CD14-positive monocyte (primary cell): ENCODE data around the gene RSPH3. TPM values are rescaled to one million over a fixed set of nuclear protein-coding genes. Genes with fewer than 3 reads are reported as not detected.

ENCODE experiments used
- DNase-seq, 3 donors: peaks; one replicate each; pipeline ENCODE4 v3.0.0-alpha.2; 2011 to 2022
- H2AFZ ChIP-seq: 2 replicates; pipeline ENCODE4 v1.6.0; 2012; ENCODE audit warnings: mild to moderate bottlenecking, low read depth, low read length, inconsistent platforms; ENCODE audit not compliant: insufficient read depth, poor library complexity, severe bottlenecking
- H3K27ac ChIP-seq, 2 donors: 1 replicate in 1 of 2; 2 replicates in 1 of 2; pipeline ENCODE4 v1.5.1; 2012 to 2013; ENCODE audit warnings: low read length in 2 of 2, control low read depth in 1 of 2, inconsistent platforms in 1 of 2, low read depth in 1 of 2, mild to moderate bottlenecking in 1 of 2
- H3K27me3 ChIP-seq, 2 donors: one replicate each; pipeline versions ENCODE4 v1.6.0 to v1.6.1; 2011 to 2013; ENCODE audit warnings: low read length in 2 of 2; ENCODE audit not compliant: control insufficient read depth in 2 of 2, insufficient read depth in 2 of 2
- H3K36me3 ChIP-seq, 2 donors: replicated peaks in 1 of 2; 1 replicate in 1 of 2; 2 replicates in 1 of 2; pipeline versions ENCODE4 v1.5.1 to v1.6.1; 2012 to 2013; ENCODE audit warnings: low read length in 2 of 2, control low read depth in 1 of 2, inconsistent platforms in 1 of 2, mild to moderate bottlenecking in 1 of 2; ENCODE audit not compliant: insufficient read depth in 2 of 2, control insufficient read depth in 1 of 2
- H3K4me1 ChIP-seq, 2 donors: 1 replicate in 1 of 2; 2 replicates in 1 of 2; pipeline versions ENCODE4 v1.5.1 to v1.6.1; 2012 to 2013; ENCODE audit warnings: low read length in 2 of 2, control low read depth in 1 of 2, inconsistent platforms in 1 of 2, mild to moderate bottlenecking in 1 of 2, moderate library complexity in 1 of 2; ENCODE audit not compliant: insufficient read depth in 2 of 2, control insufficient read depth in 1 of 2
- H3K4me2 ChIP-seq: replicated peaks from 2 replicates; pipeline ENCODE3; 2012; ENCODE audit warnings: low read length, moderate library complexity, mild to moderate bottlenecking; ENCODE audit not compliant: poor library complexity, severe bottlenecking; ENCODE audit errors: extremely low read depth
- H3K4me3 ChIP-seq, 3 experiments: fragments of 200-600 bp in 1 of 3; sonication (generic) in 1 of 3; replicated peaks in 1 of 3; 1 replicate in 2 of 3; 2 replicates in 1 of 3; pipeline ENCODE4 v1.5.1; 2011 to 2013; ENCODE audit warnings: low read length in 3 of 3, mild to moderate bottlenecking in 3 of 3, control low read depth in 2 of 3, low read depth in 2 of 3, inconsistent platforms in 1 of 3, moderate library complexity in 1 of 3
- H3K79me2 ChIP-seq: 2 replicates; pipeline ENCODE4 v1.6.0; 2012; ENCODE audit warnings: mild to moderate bottlenecking, control low read depth, inconsistent platforms, low read length, moderate library complexity; ENCODE audit not compliant: insufficient read depth
- H3K9ac ChIP-seq: 2 replicates; pipeline ENCODE4 v1.6.0; 2017; ENCODE audit warnings: low read length, mild to moderate bottlenecking; ENCODE audit not compliant: insufficient read depth, poor library complexity, severe bottlenecking
- H3K9me3 ChIP-seq, 2 donors: replicated peaks in 1 of 2; 1 replicate in 1 of 2; 2 replicates in 1 of 2; pipeline versions ENCODE4 v1.5.1 to v1.6.1; 2012 to 2013; ENCODE audit warnings: low read length in 2 of 2, control low read depth in 1 of 2; ENCODE audit not compliant: control insufficient read depth in 1 of 2, insufficient read depth in 1 of 2
- H4K20me1 ChIP-seq: 2 replicates; pipeline ENCODE4 v1.6.0; 2012; ENCODE audit warnings: mild to moderate bottlenecking, low read length, control low read depth, moderate library complexity; ENCODE audit not compliant: insufficient read depth
- H3K27ac Mint-ChIP-seq, 7 donors: one replicate each; pipeline ENCODE4 v1.8.0; 2020; ENCODE audit warnings: mild to moderate bottlenecking in 7 of 7, mixed read lengths in 7 of 7, moderate library complexity in 6 of 7, inconsistent platforms in 2 of 7
- H3K27me3 Mint-ChIP-seq, 3 donors: one replicate each; pipeline ENCODE4 v1.8.0; 2021 to 2022; ENCODE audit warnings: low read depth in 3 of 3, mild to moderate bottlenecking in 3 of 3, mixed read lengths in 3 of 3, moderate library complexity in 3 of 3, inconsistent platforms in 1 of 3
- H3K36me3 Mint-ChIP-seq, 2 donors: one replicate each; pipeline ENCODE4 v1.8.0; 2020; ENCODE audit warnings: mixed read lengths in 2 of 2, inconsistent platforms in 1 of 2, mild to moderate bottlenecking in 1 of 2
- H3K4me1 Mint-ChIP-seq: one replicate; pipeline ENCODE4 v1.8.0; 2020; ENCODE audit warnings: mild to moderate bottlenecking, mixed read lengths
- H3K4me3 Mint-ChIP-seq, 2 donors: one replicate each; pipeline ENCODE4 v1.8.0; 2020; ENCODE audit warnings: mild to moderate bottlenecking in 2 of 2, mixed read lengths in 2 of 2, moderate library complexity in 1 of 2
- H3K9me3 Mint-ChIP-seq, 7 donors: one replicate each; pipeline ENCODE4 v1.8.0; 2020 to 2022; ENCODE audit warnings: mixed read lengths in 7 of 7, mild to moderate bottlenecking in 6 of 7, moderate library complexity in 6 of 7, inconsistent platforms in 2 of 7
- WGBS: methylation state at CpG from one replicate; pipeline ENCODE4 v1.1.5; 2013; ENCODE audit warnings: missing lambda C conversion rate; ENCODE audit not compliant: insufficient coverage; 5-methylcytosine and 5-hydroxymethylcytosine counted together
- intact Hi-C, 2 donors: fragments of 100-400 bp; cut with micrococcal nuclease; formaldehyde crosslinking; loops; one replicate each; pipeline versions ENCODE4 v1.15.0 to v1.15.1; 2023
- polyA plus RNA-seq, 3 donors: library from polyadenylated mRNA; depleted of rRNA in 1 of 3; unstranded in 2 of 3; stranded (reverse) in 1 of 3; fragments of 300-500 nt in 2 of 3; fragments of >200 nt in 1 of 3; fragmentation: Illumina TruSeq in 2 of 3; gene quantifications; 1 replicate in 2 of 3; 2 replicates in 1 of 3; pipeline ENCODE4 v1.2.3, GENCODE V29; 2012 to 2021
- TF ChIP-seq, protein P1 (sequence below): fragments of 200-600 bp; IDR thresholded peaks from one replicate; pipeline ENCODE4 v1.8.0; 2022; ENCODE audit warnings: antibody characterized with exemption, mild to moderate bottlenecking

The RSPH3 gene
- polyA plus RNA-seq, 3 donors = 2.8 to 9.6 (median 4.6) TPM

DNA sequence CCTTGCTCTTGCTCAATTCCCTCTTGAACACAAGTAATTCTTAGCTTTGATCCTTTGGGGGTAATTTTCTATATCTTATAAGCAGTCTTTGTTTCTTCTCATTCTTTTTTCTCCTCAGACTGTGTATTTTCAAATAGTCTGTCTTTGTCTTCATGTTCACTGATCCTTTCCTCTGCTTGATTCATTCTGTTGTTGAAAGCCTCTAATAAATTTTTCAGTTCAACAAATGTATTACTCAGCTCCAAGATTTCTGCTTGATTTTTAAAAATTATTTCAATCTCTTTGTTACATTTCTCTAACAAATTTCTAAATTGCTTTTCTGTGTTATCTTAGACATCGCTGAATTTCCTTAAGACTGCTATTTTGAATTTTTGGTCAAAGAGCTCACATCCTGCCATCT, 11.5 kb downstream of the RSPH3 start:
- H3K4me1 Mint-ChIP-seq = peaks cover 4% of the 10 kb centered on the region
- Histone ChIP-seq H3K36me3 (peaks cover 0 to 12% of the 10 kb centered on the region in 2 donors), H3K9me3 (peaks cover 0 to 10% of the 10 kb centered on the region in 2 donors), H3K4me2 (no peak overlapping the region), H3K4me1 (no peaks in the 10 kb centered on the region), H2AFZ (no peak overlapping the region), H3K27me3 (no peaks in the 10 kb centered on the region), H4K20me1 (no peaks in the 10 kb centered on the region), H3K4me3 (no peak overlapping the region), H3K27ac (no peak overlapping the region), H3K79me2 (no peaks in the 10 kb centered on the region), H3K9ac (no peak overlapping the region)
- DNase-seq = no peak
- no peak overlapping the region for H3K27ac Mint-ChIP-seq
- WGBS = no CpG with 5 or more reads among the region's 1 CpG
- H3K36me3 Mint-ChIP-seq = peaks cover 11 to 25% of the 10 kb centered on the region in 2 donors
- intact Hi-C loops = no loop called here
- no peaks in the 10 kb centered on the region for H3K27me3 Mint-ChIP-seq
- TF ChIP-seq, protein P1, sequence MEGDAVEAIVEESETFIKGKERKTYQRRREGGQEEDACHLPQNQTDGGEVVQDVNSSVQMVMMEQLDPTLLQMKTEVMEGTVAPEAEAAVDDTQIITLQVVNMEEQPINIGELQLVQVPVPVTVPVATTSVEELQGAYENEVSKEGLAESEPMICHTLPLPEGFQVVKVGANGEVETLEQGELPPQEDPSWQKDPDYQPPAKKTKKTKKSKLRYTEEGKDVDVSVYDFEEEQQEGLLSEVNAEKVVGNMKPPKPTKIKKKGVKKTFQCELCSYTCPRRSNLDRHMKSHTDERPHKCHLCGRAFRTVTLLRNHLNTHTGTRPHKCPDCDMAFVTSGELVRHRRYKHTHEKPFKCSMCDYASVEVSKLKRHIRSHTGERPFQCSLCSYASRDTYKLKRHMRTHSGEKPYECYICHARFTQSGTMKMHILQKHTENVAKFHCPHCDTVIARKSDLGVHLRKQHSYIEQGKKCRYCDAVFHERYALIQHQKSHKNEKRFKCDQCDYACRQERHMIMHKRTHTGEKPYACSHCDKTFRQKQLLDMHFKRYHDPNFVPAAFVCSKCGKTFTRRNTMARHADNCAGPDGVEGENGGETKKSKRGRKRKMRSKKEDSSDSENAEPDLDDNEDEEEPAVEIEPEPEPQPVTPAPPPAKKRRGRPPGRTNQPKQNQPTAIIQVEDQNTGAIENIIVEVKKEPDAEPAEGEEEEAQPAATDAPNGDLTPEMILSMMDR = no peak
- no peak overlapping the region for H3K4me3 Mint-ChIP-seq
- peaks cover 6 to 24% (median 16%) of the 10 kb centered on the region in 7 donors for H3K9me3 Mint-ChIP-seq

DNA sequence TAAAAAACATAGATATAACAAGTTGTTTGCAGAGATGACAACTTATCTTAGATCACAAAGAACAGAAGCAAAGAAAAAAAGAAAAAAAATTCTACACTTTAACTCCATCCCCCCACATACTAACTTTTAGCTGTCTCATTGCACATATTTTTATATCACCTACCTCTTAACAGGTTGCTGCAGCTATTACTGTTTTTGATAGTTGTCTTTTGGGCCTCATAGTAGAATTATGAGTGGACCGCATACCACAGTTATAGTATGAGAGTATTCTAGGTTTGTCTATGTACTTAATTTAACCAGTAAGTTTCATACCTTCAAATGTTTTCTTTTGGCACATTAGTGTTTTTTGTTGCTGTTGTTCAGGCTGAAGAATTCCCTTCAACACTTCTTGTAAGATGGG, 12.3 kb downstream of the RSPH3 start:
- no peak for DNase-seq
- H3K36me3 ChIP-seq = peaks cover 0 to 10% of the 10 kb centered on the region in 2 donors
- TF ChIP-seq, protein P1 = no peak
- no peak overlapping the region for H3K9ac ChIP-seq
- intact Hi-C loops = no loop called here
- H2AFZ ChIP-seq = no peak overlapping the region
- peaks cover 0 to 10% of the 10 kb centered on the region in 2 donors for H3K9me3 ChIP-seq
- no peak overlapping the region for H3K4me2 ChIP-seq
- no peaks in the 10 kb centered on the region for H3K27me3 ChIP-seq
- H4K20me1 ChIP-seq = no peaks in the 10 kb centered on the region
- Mint-ChIP-seq H3K4me1 (peaks cover 4% of the 10 kb centered on the region), H3K4me3 (no peak overlapping the region), H3K9me3 (peaks cover 6 to 23% (median 16%) of the 10 kb centered on the region in 7 donors), H3K27me3 (no peaks in the 10 kb centered on the region), H3K27ac (no peak overlapping the region), H3K36me3 (peaks cover 9 to 19% of the 10 kb centered on the region in 2 donors)
- no peaks in the 10 kb centered on the region for H3K79me2 ChIP-seq
- no peaks in the 10 kb centered on the region for H3K4me1 ChIP-seq
- no peak overlapping the region for H3K27ac ChIP-seq
- H3K4me3 ChIP-seq = no peak overlapping the region
- WGBS = no CpG with 5 or more reads among the region's 1 CpG
